GM10847 (cell line): ENCODE measurements around the gene NPFFR1.

ENCODE experiments used
- POLR2A ChIP-seq: IDR thresholded peaks from 2 replicates; pipeline ENCODE4 v1.6.1; 2011; ENCODE audit not compliant: insufficient read length; ENCODE audit errors: extremely low read depth

Gene NPFFR1

GRCh38 chr10:70321233-70321632 is 37.4 kb upstream of the NPFFR1 start:
- no peak for TF ChIP-seq POLR2A

GRCh38 chr10:70320751-70321150 is 36.9 kb upstream of the NPFFR1 start:
- TF ChIP-seq POLR2A = no peak

DNA sequence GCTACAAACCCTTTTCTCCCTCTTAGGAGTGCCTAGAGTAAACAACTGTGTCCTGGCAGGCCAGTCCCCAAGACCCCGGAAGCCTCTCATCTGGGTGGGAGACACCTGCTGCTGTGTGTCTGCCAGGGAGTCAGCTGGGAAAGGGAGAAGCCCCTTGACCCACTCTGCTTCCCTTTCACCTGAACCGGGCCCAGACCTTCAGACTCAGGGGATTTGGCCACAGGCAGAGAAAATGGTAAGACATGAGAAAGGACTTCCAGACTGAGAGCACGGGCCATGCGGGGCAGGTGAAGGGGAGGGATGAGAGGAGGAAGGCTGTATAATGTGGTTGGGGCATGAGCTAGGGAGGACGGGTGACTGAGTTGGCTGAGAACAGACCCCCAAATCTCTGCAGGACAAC is 36.0 kb upstream of the NPFFR1 start:
- TF ChIP-seq POLR2A = no peak

- TF ChIP-seq POLR2A = no peak
These were observed 35.4 kb upstream of the NPFFR1 start for GRCh38 chr10:70319183-70319582.

- no peak for TF ChIP-seq POLR2A
These were observed 34.1 kb upstream of the NPFFR1 start for GRCh38 chr10:70317943-70318318.

GRCh38 chr10:70317272-70317942 is 33.6 kb upstream of the NPFFR1 start:
- TF ChIP-seq POLR2A = no peak

- TF ChIP-seq POLR2A = no peak
These were observed 32.0 kb upstream of the NPFFR1 start for GRCh38 chr10:70315815-70316214.

- TF ChIP-seq POLR2A = no peak
These were observed 31.5 kb upstream of the NPFFR1 start for GRCh38 chr10:70315276-70315675.

GRCh38 chr10:70312972-70313371 is 29.2 kb upstream of the NPFFR1 start:
- no peak for TF ChIP-seq POLR2A

- TF ChIP-seq POLR2A = no peak
These were observed 28.4 kb upstream of the NPFFR1 start for GRCh38 chr10:70312249-70312648.

GRCh38 chr10:70311698-70312097 is 27.9 kb upstream of the NPFFR1 start:
- TF ChIP-seq POLR2A = no peak

GRCh38 chr10:70309661-70310060 is 25.9 kb upstream of the NPFFR1 start:
- no peak for TF ChIP-seq POLR2A

GRCh38 chr10:70308121-70309060 is 24.6 kb upstream of the NPFFR1 start:
- no peak for TF ChIP-seq POLR2A

GRCh38 chr10:70306886-70307520 is 23.2 kb upstream of the NPFFR1 start:
- TF ChIP-seq POLR2A = no peak

DNA sequence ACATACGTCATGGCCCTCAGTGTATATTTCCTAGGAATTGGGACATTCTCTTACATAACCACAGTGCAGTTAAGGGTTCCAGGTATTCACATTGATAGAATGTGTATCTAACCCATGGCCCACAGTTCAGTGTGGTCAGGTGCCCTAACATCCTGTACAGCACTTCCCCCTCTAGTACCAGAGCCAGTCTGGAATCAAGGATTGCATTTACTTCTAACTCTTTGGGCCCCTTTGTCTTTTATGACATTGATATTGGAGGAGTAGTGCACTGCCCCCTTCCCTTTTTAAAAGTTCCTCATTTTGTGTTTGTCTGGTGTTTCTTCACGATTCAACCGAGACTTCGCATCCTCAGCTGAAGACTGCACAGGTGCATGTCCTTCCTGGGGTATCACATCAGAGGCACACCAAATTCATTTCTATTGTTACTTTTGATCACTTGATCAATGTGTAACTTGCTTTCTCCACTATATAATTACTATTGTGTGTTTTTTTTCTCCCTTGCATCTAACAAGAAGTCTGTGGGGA is 22.4 kb upstream of the NPFFR1 start:
- no peak for TF ChIP-seq POLR2A

DNA sequence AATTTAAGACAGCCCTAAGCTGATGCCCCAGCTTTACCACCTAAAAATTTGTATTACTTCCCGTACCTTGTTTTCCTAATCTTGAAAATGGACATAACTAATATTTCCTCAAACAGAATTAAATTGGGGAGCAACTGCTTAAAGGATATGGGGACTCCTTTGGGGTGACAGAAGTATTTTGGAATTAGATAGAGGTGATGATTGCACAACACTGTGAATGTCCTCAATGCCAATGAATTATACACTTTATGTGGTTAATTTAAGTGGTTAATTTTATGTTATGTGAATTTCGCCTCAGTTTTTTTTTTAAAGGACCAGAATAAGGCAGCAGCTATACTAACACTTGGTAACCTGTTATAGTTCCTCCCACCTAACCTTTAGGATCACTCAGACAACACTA is 19.9 kb upstream of the NPFFR1 start:
- no peak for TF ChIP-seq POLR2A
